Chondrocyte (in vitro differentiated cells): ENCODE results near the gene FAXDC2. TPM values are rescaled to one million over a fixed set of nuclear protein-coding genes. Genes with fewer than 3 reads are reported as not detected.
"Not testable (repeated sequence)": the region's sequence is repeated elsewhere in the genome, so short reads cannot be mapped to it uniquely, and the experiment has no call there.

Experiments
- DNase-seq: peaks from one replicate; pipeline ENCODE4 v3.0.0; 2021; ENCODE audit warnings: mixed read lengths, low spot score
- H3K27ac Mint-ChIP-seq: one replicate; pipeline ENCODE4 v1.8.0; 2021; ENCODE audit warnings: mild to moderate bottlenecking, moderate library complexity, mixed read lengths; ENCODE audit not compliant: unreplicated experiment
- H3K27me3 Mint-ChIP-seq: 2 replicates; pipeline ENCODE4 v1.8.0; 2021; ENCODE audit warnings: low read depth, mixed read lengths
- H3K36me3 Mint-ChIP-seq: 2 replicates; pipeline ENCODE4 v1.8.0; 2021; ENCODE audit warnings: low read depth, mixed read lengths
- H3K4me1 Mint-ChIP-seq: 2 replicates; pipeline ENCODE4 v1.8.0; 2021; ENCODE audit warnings: low read depth, mild to moderate bottlenecking, mixed read lengths
- H3K4me3 Mint-ChIP-seq: one replicate; pipeline ENCODE4 v1.8.0; 2021; ENCODE audit warnings: mild to moderate bottlenecking, moderate library complexity, mixed read lengths; ENCODE audit not compliant: unreplicated experiment
- H3K9me3 Mint-ChIP-seq: 2 replicates; pipeline ENCODE4 v1.8.0; 2021; ENCODE audit warnings: low read depth, mixed read lengths
- CTCF ChIP-seq: fragments of 200-600 bp; sonication (generic); IDR thresholded peaks from 2 replicates; pipeline ENCODE4 v1.5.0; 2021; ENCODE audit warnings: antibody characterized with exemption, mild to moderate bottlenecking, moderate library complexity
- total RNA-seq: library from RNA; stranded (reverse); gene quantifications from 3 replicates; pipeline ENCODE4 v1.2.1, GENCODE V29; 2021

The FAXDC2 gene
- total RNA-seq, 1 donor from 2014 or later, result 2.3 TPM

GRCh38 chr5:154834053-154834452 lies 16.4 kb downstream of the FAXDC2 start:
- Mint-ChIP-seq H3K9me3 (no peaks in the 10 kb centered on the region), H3K27me3 (no peaks in the 10 kb centered on the region), H3K27ac (no peak overlapping the region), H3K4me3 (no peak overlapping the region), H3K36me3 (peaks cover 9% of the 10 kb centered on the region), H3K4me1 (peaks cover 23% of the 10 kb centered on the region)
- DNase-seq, result no peak
- no peak for TF ChIP-seq CTCF

DNA sequence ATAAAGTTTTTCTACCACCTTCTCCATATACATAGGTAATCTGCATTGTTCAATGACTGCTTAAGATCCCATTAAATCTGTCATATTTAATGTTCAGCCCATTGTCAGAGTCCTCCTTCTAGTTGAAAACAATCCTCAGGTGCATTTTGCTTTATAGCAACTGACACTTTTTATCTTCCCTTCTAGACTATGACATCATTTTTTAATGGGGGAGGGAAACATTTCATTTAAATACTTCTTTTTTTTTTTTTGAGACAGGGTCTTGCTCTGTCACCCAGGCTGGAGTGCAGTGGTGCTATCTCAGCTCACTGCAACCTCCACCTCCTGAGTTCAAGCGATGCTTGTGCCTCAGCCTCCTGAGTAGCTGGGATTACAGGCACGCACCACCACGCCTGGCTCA lies 17.6 kb downstream of the FAXDC2 start:
- not testable (repeated sequence) for H3K36me3 Mint-ChIP-seq, H3K4me3 Mint-ChIP-seq, H3K27ac Mint-ChIP-seq, DNase-seq, H3K27me3 Mint-ChIP-seq, H3K9me3 Mint-ChIP-seq
- peaks cover 23% of the 10 kb centered on the region for H3K4me1 Mint-ChIP-seq

DNA sequence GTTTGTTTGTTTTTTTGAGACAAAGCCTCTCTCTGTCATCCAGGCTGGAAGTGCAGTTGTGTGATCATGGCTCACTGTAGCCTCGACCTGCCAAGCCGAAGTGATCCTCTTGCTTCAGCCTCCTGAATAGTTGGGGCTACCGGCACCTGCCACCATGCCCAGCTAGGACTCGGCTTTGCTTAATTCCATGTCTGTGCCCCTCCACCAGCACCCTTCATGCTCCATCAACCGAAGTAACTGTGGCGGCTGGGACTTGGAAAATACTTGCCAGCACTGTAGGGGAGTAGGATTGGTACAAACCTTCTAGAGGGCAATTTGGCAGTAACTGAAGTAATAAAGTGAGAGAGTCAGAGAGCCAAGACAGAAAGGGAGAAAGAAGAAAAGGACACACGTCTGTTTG lies 19.0 kb downstream of the FAXDC2 start:
- no peaks in the 10 kb centered on the region for H3K9me3 Mint-ChIP-seq
- no peak overlapping the region for H3K4me3 Mint-ChIP-seq

GRCh38 chr5:154830596-154830995 lies 19.8 kb downstream of the FAXDC2 start:
- no peak overlapping the region for H3K27ac Mint-ChIP-seq
- DNase-seq, result no peak
- TF ChIP-seq CTCF, result no peak
- H3K36me3 Mint-ChIP-seq, result peaks cover 9% of the 10 kb centered on the region
- no peaks in the 10 kb centered on the region for H3K9me3 Mint-ChIP-seq
- H3K4me3 Mint-ChIP-seq, result no peak overlapping the region
- H3K27me3 Mint-ChIP-seq, result no peaks in the 10 kb centered on the region
- peaks cover 23% of the 10 kb centered on the region for H3K4me1 Mint-ChIP-seq

More for the DNA sequence above, 19.0 kb downstream of the FAXDC2 start:
- no peak for TF ChIP-seq CTCF
- H3K4me1 Mint-ChIP-seq, result peaks cover 23% of the 10 kb centered on the region
- peak overlapping the region; percentile 27 for H3K27ac Mint-ChIP-seq
- no peaks in the 10 kb centered on the region for H3K27me3 Mint-ChIP-seq
- DNase-seq, result no peak
- peaks cover 7% of the 10 kb centered on the region for H3K36me3 Mint-ChIP-seq

DNA sequence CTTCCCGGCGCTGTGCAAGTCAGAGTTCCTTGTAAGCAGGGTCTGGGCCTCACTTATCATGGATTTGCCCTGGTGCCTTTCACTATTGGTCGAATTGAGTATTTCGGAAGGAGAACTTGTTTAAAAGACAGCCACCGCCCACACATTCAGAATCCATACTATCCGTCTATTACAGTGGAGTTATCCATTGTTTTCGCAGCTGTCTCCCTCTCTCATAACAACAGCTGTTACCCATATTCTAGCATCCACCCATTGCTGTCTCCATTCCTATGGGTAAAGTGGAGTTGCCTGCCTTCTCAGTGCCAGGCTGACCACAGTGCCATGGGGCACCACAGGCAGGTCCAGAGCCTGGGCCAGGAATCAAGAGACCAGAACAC lies 20.2 kb downstream of the FAXDC2 start:
- TF ChIP-seq CTCF, result no peak
- no peak overlapping the region for H3K27ac Mint-ChIP-seq
- no peaks in the 10 kb centered on the region for H3K27me3 Mint-ChIP-seq
- no peaks in the 10 kb centered on the region for H3K9me3 Mint-ChIP-seq
- no peak for DNase-seq
- H3K36me3 Mint-ChIP-seq, result peaks cover 9% of the 10 kb centered on the region
- H3K4me1 Mint-ChIP-seq, result peaks cover 20% of the 10 kb centered on the region
- H3K4me3 Mint-ChIP-seq, result no peak overlapping the region

- Mint-ChIP-seq H3K36me3 (peaks cover 9% of the 10 kb centered on the region), H3K4me3 (no peak overlapping the region), H3K4me1 (peaks cover 15% of the 10 kb centered on the region), H3K27me3 (no peaks in the 10 kb centered on the region), H3K9me3 (no peaks in the 10 kb centered on the region), H3K27ac (no peak overlapping the region)
- DNase-seq, result no peak
- no peak for TF ChIP-seq CTCF
Observed at GRCh38 chr5:154829589-154830218, 20.7 kb downstream of the FAXDC2 start.
